ENCODE results near the gene TMEM100. TPM values are rescaled to one million over a fixed set of nuclear protein-coding genes. Genes with fewer than 3 reads are reported as not detected.

Gene TMEM100, protein sequence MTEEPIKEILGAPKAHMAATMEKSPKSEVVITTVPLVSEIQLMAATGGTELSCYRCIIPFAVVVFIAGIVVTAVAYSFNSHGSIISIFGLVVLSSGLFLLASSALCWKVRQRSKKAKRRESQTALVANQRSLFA
- total RNA-seq (2014; rRNA removed) (not detected in 2 replicates), Bru-seq, nascent RNA (not detected), BruChase-seq, experiment 1, labeled RNA remaining after a 6-hour chase (not detected), BruChase-seq, experiment 2, labeled RNA remaining after a 2-hour chase (not detected)
- long read RNA-seq: 0 reads

- no TSS peak for BruUV-seq (replicated peaks)
- Histone ChIP-seq H3K79me2 (ENCODE audit: low read length) (no peaks in the 10 kb centered on the region), H4K20me1 (ENCODE audit: low read length) (no peaks in the 10 kb centered on the region), H3K36me3 (ENCODE audit: low read depth, low read length) (no peaks in the 10 kb centered on the region), H3K4me3 (ENCODE audit: low read length) (no peak within 1 kb of the TSS), H3K9ac (ENCODE audit: low read length) (no peak within 1 kb of the TSS), H3K4me1 (ENCODE audit: insufficient read depth, low read length) (peaks cover 6% of the 10 kb centered on the region; the same call in 1 of the 2 replicates), H3K9me3 (ENCODE audit: low read length) (no peaks in the 10 kb centered on the region), H3F3A (ENCODE audit: low read length, unreplicated experiment) (no peaks in the 10 kb centered on the region), H3K4me2 (ENCODE audit: low read length) (no peak within 1 kb of the TSS), H2AFZ (ENCODE audit: low read length) (no peak within 1 kb of the TSS), H3K27me3 (ENCODE audit: low read length) (peaks cover 66% of the 10 kb centered on the region), H3K27ac (ENCODE audit: low read length) (no peak within 1 kb of the TSS), H3K9me2 (replicated peaks; ENCODE audit: low read length) (no peaks in the 10 kb centered on the region)
- POLR2A ChIA-PET (ENCODE audit: unreplicated experiment): no interaction called here
- TF ChIP-seq EZH2phosphoT487 (IDR thresholded peaks at IDR 0.05; ENCODE audit: borderline replicate concordance, low read length): no peak
- DNase-seq: no peak
- CTCF ChIA-PET: no interaction called here
- intact Hi-C loops (cut with micrococcal nuclease): no loop called here
- ATAC-seq: no peak
Measured at GRCh38 chr17:55722742-55723487, at the start of gene TMEM100. TMEM100 (minus strand) TSS chr17:55722864; CDS start chr17:55721070, 1,794 bp downstream.

DNA sequence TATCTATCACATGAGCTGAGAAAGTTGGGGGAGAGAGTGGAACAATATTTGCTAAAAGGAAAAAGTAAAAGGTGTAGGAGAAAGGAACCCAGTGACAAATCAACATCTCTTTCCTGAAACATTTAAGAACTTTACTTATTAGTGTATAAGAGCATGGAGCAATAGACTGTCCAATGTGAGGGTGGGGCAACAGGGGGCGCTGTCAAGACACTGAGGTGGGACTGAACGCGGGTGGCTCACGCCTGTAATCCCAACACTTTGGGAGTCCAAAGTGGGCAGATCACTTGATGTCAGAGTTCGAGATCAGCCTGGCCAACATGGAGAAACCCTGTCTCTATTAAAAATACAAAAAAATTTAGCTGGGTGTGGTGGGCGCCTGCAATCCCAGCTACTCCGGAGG lies 49.4 kb upstream of the TMEM100 start:
- Histone ChIP-seq H3K9me3 (ENCODE audit: low read length) (no peaks in the 10 kb centered on the region), H2AFZ (ENCODE audit: low read length) (no peak overlapping the region), H3K4me1 (ENCODE audit: insufficient read depth, low read length) (peaks cover 15% of the 10 kb centered on the region), H3K36me3 (ENCODE audit: low read depth, low read length) (peaks cover 19% of the 10 kb centered on the region; the same call in 1 of the 2 replicates), H3K27ac (ENCODE audit: low read length) (no peak overlapping the region), H3F3A (ENCODE audit: low read length, unreplicated experiment) (no peaks in the 10 kb centered on the region), H3K27me3 (ENCODE audit: low read length) (no peaks in the 10 kb centered on the region), H3K4me3 (ENCODE audit: low read length) (no peak overlapping the region), H3K4me2 (ENCODE audit: low read length) (no peak overlapping the region), H3K79me2 (ENCODE audit: low read length) (no peaks in the 10 kb centered on the region), H3K9ac (ENCODE audit: low read length) (no peak overlapping the region), H4K20me1 (ENCODE audit: low read length) (no peaks in the 10 kb centered on the region), H3K9me2 (replicated peaks; ENCODE audit: low read length) (no peaks in the 10 kb centered on the region)
- intact Hi-C loops (cut with micrococcal nuclease): no loop called here
- POLR2A ChIA-PET (ENCODE audit: unreplicated experiment): no interaction called here
- CTCF ChIA-PET: no interaction called here
- BruUV-seq (replicated peaks): no TSS peak
- no peak for ATAC-seq
- no peak for DNase-seq
- no peak for TF ChIP-seq EZH2 (IDR thresholded peaks at IDR 0.05; ENCODE audit: low read length, unreplicated experiment)
- peak; percentile 33; the same call in 1 of the 2 replicates for TF ChIP-seq CTCF (conservative IDR thresholded peaks at IDR 0.05; ENCODE audit: low read depth, low read length)

DNA sequence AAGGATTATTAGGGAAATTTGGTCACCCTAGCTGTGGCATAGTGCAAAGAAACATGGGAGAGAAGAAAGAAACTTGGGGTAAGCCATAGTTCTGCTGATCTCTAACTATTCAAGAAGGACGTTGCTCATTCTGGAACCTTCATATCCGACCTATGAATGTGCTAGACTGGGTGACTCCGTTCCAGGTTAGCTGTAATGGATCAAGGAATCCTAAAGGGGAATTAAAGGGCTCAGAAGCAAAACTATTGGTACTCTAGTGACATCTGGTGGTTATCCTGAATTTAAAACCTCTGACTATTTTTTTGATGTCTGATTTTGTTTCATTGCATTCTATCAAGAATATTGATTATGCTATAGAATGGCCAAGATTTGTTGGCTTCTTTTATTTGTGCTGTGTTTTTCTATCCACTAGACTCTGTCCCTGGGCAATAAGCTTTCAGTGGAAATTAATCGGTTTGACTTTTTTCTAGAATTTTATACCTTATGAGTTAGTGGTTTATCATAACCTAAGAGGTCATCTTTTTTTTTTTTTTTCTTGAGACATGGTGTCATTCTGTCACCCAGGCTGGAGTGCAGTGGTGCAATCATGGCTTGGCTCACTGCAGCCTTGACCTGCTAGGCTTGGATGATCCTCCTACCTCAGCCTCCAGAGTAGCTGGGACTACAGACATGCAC lies 47.7 kb upstream of the TMEM100 start:
- Histone ChIP-seq H3K36me3 (ENCODE audit: low read depth, low read length) (peaks cover 15% of the 10 kb centered on the region; the same call in 1 of the 2 replicates), H3K27me3 (ENCODE audit: low read length) (no peaks in the 10 kb centered on the region), H3K27ac (ENCODE audit: low read length) (no peak overlapping the region), H2AFZ (ENCODE audit: low read length) (no peak overlapping the region), H3K4me2 (ENCODE audit: low read length) (peak overlapping the region; percentile 29), H3K9me2 (replicated peaks; ENCODE audit: low read length) (no peaks in the 10 kb centered on the region), H3F3A (ENCODE audit: low read length, unreplicated experiment) (no peaks in the 10 kb centered on the region), H4K20me1 (ENCODE audit: low read length) (no peaks in the 10 kb centered on the region), H3K9me3 (ENCODE audit: low read length) (no peaks in the 10 kb centered on the region), H3K9ac (ENCODE audit: low read length) (no peak overlapping the region), H3K79me2 (ENCODE audit: low read length) (no peaks in the 10 kb centered on the region), H3K4me1 (ENCODE audit: insufficient read depth, low read length) (peaks cover 15% of the 10 kb centered on the region), H3K4me3 (ENCODE audit: low read length) (no peak overlapping the region)
- peak; percentile 89 for ATAC-seq
- peak; percentile 86 for DNase-seq
- no TSS peak for BruUV-seq (replicated peaks)
- intact Hi-C loops (cut with micrococcal nuclease): loop anchor here (1.0 to 2.0 kb wide), 4 partner anchors 28 to 244 kb away; no protein-coding TSS in a partner anchor
- ChIA-PET POLR2A (ENCODE audit: unreplicated experiment) (no interaction called here), CTCF (interaction anchor here (0.6 to 1.7 kb wide), 3 partner anchors 168 to 1799 kb away, joined by 3 to 6 read pairs (median 3); no protein-coding TSS in a partner anchor)
- TF ChIP-seq CTCF (conservative IDR thresholded peaks at IDR 0.05; ENCODE audit: low read depth, low read length) (peak; percentile 84), EZH2 (IDR thresholded peaks at IDR 0.05; ENCODE audit: low read length, unreplicated experiment) (no peak)

Data from PC-3 (cell line).